SU-DHL-6 (cell line): Measurements from ENCODE around the gene RBM17.

Source experiments
- EZH2phosphoT487 ChIP-seq: fragments of 200-600 bp; sonication (generic), shearing (Covaris generic); conservative IDR thresholded peaks from 2 replicates; pipeline ENCODE4 v1.6.1; 2018; ENCODE audit warnings: mild to moderate bottlenecking, antibody characterized with exemption, low read length, moderate library complexity, mixed read lengths
- TF ChIP-seq, protein P1 (sequence below): fragments of 200-600 bp; sonication (generic); IDR thresholded peaks from one replicate; pipeline ENCODE4 v1.5.1; 2017; ENCODE audit warnings: antibody characterized with exemption, mild to moderate bottlenecking, low read length, moderate library complexity; ENCODE audit not compliant: insufficient read depth, poor library complexity, severe bottlenecking

DNA sequence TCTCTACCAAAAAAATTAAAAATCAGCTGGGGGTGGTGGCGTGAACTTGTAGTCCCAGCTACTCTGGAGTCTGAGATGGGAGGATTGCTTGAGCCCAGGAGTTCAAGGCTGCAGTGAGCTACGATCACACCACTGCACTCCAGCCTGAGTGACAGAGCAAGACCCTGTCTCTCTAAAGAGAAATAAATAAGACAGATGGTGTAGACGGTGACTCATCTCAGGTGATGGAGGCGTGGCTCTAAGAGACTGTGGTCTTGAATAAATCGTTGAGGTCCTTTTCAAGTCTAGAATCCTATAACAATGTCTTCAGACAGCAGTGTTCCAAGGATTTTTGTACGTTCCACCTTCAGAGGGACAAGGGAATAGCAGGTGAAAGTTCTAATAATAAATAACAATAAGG is 60.1 kb downstream of the RBM17 start:
- TF ChIP-seq, protein P1, sequence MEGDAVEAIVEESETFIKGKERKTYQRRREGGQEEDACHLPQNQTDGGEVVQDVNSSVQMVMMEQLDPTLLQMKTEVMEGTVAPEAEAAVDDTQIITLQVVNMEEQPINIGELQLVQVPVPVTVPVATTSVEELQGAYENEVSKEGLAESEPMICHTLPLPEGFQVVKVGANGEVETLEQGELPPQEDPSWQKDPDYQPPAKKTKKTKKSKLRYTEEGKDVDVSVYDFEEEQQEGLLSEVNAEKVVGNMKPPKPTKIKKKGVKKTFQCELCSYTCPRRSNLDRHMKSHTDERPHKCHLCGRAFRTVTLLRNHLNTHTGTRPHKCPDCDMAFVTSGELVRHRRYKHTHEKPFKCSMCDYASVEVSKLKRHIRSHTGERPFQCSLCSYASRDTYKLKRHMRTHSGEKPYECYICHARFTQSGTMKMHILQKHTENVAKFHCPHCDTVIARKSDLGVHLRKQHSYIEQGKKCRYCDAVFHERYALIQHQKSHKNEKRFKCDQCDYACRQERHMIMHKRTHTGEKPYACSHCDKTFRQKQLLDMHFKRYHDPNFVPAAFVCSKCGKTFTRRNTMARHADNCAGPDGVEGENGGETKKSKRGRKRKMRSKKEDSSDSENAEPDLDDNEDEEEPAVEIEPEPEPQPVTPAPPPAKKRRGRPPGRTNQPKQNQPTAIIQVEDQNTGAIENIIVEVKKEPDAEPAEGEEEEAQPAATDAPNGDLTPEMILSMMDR = no peak
- no peak for TF ChIP-seq EZH2phosphoT487
